ENCODE results near the gene PPP1R7.

PPP1R7 gene

DNA sequence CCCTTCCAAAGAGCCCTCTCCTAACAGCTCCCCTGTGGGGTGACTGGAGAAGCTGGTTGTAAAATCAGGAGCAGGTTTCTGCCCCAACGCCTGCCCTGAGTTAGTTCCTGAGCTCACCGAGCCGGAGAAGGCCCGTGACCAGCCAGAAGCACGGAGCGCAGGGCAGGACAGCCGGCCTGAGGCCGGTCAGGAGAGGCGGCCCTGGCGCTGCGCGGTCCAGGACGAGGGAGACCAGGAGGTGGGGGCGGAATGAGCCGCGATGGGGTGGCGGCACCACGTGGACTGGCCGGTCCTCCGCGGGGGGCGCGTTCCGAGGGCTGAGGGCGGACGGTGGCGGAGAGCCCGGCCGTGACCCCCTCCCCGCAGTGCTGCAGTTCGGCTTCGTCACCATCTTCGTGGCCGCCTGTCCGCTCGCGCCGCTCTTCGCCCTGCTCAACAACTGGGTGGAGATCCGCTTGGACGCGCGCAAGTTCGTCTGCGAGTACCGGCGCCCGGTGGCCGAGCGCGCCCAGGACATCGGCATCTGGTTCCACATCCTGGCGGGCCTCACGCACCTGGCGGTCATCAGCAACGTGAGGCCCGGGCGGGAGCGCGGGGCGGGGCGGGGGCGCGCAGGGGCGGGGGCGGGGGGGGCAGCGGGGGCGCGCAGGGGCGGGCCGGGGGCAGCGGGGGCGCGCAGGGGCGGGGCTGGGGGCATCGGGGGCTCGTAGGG, 67.2 kb downstream of the PPP1R7 start:
- FAIRE-seq (no peak), DNase-seq (ENCODE audit: insufficient read length, low spot score) (peak; percentile 49)
- TF ChIP-seq POLR2A (IDR thresholded peaks at IDR 0.05; ENCODE audit: low read depth, low read length): no peak

DNA sequence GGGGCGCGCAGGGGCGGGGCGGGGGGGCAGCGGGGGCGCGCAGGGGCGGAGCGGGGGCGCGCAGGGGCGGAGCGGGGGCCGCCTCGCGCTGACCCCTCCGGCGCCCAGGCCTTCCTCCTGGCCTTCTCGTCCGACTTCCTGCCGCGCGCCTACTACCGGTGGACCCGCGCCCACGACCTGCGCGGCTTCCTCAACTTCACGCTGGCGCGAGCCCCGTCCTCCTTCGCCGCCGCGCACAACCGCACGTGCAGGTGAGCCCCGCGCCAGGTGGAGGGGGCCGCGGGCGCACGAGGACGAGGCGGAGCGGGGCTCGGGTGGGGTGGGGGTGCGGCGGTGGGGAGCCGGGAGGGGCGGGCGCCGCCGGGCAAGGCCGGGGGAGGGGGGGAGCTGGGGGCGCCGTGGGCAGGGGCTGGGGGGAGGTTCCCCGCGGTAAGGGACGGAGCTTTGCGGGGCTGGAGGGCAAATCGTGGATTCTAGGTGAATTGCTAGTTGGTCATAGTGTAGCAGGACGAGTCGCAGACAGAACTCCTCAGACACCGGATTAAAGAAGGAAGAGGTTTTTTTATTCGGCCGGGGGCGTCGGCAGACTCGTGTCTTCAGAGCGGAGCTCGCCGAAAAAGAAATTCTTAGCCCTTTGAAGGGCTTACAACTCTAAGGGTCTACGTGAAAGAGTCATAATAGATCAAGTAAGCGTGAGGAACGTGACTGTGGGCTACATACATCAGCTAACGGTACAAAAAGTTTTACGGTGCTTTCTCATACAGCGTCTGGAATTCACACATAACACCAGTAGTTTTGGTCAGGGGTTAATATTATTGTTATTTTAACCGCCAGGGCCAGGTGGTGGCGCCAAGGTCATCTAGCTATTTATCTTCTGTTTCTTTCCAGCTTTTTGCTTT, 68.1 kb downstream of the PPP1R7 start:
- FAIRE-seq: no peak
- no peak for DNase-seq (ENCODE audit: insufficient read length, low spot score)

DNA sequence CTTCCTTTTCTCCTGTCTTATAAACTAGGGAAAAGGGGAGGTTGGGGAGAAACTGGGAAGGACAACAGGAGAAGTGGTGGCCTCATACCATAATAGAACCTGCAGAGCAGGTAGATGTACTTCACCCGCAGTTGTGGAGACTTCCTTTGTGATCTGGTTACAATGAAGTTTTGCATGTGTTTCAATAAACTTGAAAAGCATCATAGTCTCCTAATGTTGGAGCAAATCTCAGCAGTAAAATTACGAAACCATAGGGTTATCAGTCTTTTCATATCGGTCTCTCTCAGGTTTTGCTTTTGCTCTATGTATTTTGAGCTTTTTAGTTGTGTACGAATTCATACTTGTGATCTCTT, 68.7 kb downstream of the PPP1R7 start:
- TF ChIP-seq POLR2A (IDR thresholded peaks at IDR 0.05; ENCODE audit: low read depth, low read length): no peak
- no peak for FAIRE-seq

More for the DNA sequence above, 68.1 kb downstream of the PPP1R7 start:
- TF ChIP-seq POLR2A (IDR thresholded peaks at IDR 0.05; ENCODE audit: low read depth, low read length): peak; percentile 29; the same call in 1 of the 2 replicates

DNA sequence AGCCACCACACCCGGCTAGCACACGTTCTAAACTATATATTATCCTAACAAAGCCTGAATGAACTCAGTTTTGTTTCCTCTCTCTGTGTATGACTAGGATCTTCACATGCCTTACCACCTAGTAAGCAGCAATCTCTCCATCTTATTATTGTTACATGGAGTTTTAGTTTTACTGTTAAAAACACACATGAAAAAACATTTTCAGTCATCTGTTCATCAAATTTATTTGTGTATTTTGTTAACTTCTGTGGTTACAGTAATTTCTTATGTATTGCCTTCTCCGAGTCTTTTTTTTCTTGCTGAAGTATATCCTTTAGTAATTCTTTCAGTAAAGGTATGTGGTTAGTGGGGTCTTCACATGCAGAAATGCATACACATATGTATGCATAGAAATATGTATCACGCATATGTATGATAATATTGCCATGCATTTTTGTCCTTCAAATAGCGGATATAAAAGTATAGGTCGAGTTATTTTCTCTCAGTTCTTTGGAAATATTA, 69.6 kb downstream of the PPP1R7 start:
- FAIRE-seq: no peak
- DNase-seq (ENCODE audit: insufficient read length, low spot score): no peak
- no peak for TF ChIP-seq POLR2A (IDR thresholded peaks at IDR 0.05; ENCODE audit: low read depth, low read length)

More for the DNA sequence above, 68.7 kb downstream of the PPP1R7 start:
- DNase-seq (ENCODE audit: insufficient read length, low spot score): no peak

DNA sequence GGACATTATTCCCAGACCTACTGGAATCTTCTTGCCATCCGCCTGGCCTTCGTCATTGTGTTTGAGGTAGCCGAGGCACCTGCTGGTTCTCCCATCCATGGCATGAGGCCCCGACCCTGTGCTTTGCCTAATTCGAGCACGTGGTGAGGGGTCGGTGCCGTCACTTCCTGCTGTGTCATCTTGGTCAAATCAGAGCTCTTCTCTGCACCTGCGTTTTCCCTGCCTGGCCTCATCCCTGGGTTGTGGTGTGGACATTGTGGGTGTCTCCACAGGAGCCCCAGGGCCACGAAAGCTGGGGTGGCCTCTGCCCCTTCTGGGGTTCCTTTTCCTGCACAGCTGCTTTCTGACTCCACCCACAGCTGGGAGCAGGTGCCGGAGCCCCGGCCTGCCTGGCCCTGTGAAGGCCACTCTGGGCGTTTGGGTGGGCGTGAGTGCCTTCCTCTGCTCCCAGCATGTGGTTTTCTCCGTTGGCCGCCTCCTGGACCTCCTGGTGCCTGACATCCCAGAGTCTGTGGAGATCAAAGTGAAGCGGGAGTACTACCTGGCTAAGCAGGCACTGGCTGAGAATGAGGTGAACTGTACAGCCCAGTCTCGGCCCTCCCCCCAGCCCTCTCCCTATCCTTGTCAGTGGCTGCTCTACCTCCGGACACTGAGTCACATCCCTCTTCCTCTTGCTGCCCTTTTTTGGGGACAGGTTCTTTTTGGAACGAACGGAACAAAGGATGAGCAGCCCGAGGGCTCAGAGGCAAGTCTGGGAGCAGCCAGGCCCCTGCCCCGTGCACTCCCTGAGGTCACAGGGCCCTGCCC, 73.1 kb downstream of the PPP1R7 start:
- no peak for DNase-seq (ENCODE audit: insufficient read length, low spot score)
- no peak for TF ChIP-seq POLR2A (IDR thresholded peaks at IDR 0.05; ENCODE audit: low read depth, low read length)
- FAIRE-seq: no peak

DNA sequence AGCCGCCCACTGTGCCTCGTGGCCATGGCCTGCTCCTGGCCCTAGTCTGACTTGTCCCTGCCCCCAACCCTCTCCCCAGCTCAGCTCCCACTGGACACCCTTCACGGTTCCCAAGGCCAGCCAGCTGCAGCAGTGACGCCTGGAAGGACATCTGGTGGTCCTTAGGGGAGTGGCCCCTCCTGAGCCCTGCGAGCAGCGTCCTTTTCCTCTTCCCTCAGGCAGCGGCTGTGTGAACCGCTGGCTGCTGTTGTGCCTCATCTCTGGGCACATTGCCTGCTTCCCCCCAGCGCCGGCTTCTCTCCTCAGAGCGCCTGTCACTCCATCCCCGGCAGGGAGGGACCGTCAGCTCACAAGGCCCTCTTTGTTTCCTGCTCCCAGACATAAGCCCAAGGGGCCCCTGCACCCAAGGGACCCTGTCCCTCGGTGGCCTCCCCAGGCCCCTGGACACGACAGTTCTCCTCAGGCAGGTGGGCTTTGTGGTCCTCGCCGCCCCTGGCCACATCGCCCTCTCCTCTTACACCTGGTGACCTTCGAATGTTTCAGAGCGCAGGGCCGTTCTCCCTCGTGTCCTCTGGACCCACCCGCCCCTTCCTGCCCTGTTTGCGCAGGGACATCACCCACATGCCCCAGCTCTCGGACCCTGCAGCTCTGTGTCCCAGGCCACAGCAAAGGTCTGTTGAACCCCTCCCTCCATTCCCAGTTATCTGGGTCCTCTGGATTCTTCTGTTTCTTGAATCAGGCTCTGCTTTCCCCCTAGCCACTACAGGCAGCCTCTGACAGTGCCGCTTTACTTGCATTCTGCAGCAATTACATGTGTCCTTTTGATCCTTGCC, 74.0 kb downstream of the PPP1R7 start:
- FAIRE-seq: no peak
- TF ChIP-seq POLR2A (IDR thresholded peaks at IDR 0.05; ENCODE audit: low read depth, low read length): no peak
- no peak for DNase-seq (ENCODE audit: insufficient read length, low spot score)

DNA sequence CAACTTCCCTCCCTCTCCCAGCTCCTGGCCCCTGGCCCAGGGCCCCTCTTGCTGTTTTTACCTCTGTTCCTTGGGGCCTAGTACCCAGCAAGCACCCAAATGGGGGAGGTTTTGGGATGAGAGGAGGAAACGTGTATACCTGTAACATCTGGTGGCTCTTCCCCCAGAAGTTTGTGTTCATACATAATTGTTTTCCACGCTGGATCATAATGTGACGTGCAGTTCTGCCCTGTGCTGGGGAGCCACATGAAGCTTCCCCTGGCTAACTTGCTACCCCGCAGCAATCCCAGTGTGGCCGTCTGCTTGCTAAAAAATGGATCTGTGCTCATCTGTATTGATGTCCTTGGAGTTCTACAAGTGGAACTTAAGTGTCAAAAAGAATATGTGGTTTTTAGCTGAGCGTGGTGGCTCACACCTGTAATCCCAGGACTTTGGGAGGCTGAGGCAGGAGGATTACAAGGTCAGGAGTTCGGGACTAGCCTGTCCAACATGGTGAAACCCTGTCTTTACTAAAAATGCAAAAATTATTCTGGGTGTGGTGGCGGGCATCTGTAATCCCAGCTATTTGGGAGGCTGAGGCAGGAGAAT, 74.7 kb downstream of the PPP1R7 start:
- no peak for TF ChIP-seq POLR2A (IDR thresholded peaks at IDR 0.05; ENCODE audit: low read depth, low read length)
- FAIRE-seq (no peak), DNase-seq (ENCODE audit: insufficient read length, low spot score) (no peak)

DNA sequence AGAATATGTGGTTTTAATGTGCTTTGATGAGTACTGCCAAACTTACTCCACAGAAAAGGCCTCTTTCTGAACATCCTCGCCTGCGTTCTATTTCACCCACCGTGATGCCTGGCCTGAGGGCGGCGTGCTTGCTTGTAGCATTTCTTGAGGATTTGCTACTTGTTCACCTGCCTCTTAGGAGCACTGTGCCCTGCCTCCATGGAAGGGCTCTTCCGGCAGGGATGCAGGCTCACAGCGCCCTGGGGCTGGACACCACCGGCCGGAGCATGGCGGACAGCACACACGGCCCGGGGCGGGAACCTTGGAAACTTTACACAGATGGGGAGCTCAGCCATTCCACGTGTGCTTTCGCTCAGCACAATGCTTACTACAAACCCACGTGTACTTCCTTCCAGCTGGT, 75.3 kb downstream of the PPP1R7 start:
- FAIRE-seq (no peak), DNase-seq (ENCODE audit: insufficient read length, low spot score) (no peak)
- no peak for TF ChIP-seq POLR2A (IDR thresholded peaks at IDR 0.05; ENCODE audit: low read depth, low read length)

DNA sequence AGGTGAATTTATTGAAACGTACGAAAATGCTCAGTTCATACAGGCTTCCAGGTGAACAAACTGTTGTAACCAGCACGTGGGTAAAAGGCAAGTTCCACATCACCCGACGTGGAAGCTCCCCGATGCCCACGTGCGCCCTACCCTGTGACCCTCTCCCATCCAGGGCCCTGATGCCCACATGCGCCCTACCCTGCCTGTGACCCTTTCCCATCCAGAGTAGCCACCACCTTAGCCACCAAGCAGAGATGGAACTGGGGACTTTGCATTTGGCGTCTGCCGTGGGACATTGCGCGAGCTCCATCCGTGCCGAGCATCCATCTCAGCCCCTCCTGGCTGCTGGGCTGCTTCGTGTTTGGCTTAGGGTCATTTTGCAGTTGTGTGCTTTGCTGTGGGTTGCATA, 75.7 kb downstream of the PPP1R7 start:
- FAIRE-seq (no peak), DNase-seq (ENCODE audit: insufficient read length, low spot score) (no peak)
- TF ChIP-seq POLR2A (IDR thresholded peaks at IDR 0.05; ENCODE audit: low read depth, low read length): no peak

DNA sequence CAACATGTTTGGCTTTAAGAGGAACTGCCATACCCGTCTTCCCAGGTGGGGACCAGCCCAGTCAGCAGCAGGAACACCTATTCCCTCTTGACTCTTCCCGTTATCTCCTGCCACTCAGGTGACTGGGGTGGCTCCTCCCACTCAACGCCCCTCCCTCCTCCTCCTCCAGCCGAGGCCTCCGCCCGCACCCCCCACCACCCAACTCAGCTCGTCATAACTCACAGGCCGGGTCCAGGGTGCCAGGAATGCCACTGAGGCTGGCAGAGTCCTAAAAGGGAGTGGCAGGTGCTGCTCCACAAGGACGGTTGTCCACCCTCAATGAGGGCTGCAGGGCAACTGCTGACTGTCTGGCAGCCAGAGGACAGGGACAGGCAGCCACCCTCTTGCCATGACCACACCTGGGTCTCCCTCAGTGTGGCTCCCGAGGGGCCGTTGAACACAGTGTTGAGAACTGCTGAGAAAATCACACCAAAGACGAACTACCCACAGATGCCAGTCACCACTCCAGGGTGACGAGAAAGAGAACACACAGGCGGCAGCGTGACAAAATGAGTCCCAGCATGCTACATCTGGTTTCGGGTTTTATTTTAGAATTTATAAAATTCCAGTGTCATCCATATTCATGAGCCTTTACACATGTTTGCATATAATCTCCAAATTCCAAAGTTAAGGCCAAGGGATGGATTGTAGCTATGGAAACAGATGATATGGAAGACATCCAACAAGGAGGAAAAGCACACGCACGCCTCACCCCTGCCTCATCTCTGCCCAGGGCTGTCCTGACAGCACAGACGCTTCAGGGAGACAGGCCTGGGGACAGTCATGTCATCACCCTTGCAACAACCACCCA, 76.7 kb downstream of the PPP1R7 start:
- FAIRE-seq: no peak
- DNase-seq (ENCODE audit: insufficient read length, low spot score): no peak
- TF ChIP-seq POLR2A (IDR thresholded peaks at IDR 0.05; ENCODE audit: low read depth, low read length): no peak

DNA sequence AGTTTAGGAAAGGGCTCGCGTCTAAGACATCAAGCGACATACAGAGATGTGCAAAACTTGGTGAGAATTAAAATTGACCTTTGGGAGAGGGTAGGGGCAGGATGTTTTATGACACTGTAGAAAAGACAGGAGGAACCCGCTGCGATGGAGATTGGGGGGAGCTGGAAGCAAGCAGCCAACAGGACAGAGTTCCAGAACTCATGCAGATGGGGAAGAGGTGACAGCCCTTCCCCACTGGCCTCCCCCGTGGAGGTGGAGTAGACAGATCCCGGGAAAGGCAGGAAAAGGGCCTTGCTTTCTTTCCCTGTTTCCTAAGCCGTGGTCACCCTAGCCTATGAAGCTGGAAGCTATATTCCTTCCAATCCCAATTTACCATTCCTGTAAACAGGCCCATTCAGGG, 77.3 kb downstream of the PPP1R7 start:
- DNase-seq (ENCODE audit: insufficient read length, low spot score) (no peak), FAIRE-seq (no peak)
- TF ChIP-seq POLR2A (IDR thresholded peaks at IDR 0.05; ENCODE audit: low read depth, low read length): no peak
